ENCODE data around the gene SMG6.
"Not testable (repeated sequence)": the region's sequence is repeated elsewhere in the genome, so short reads cannot be mapped to it uniquely, and the experiment has no call there.

Gene SMG6

GRCh38 chr17:2259769-2260536, 43.6 kb downstream of the SMG6 start:
- H3K4me1 ChIP-seq (ENCODE audit: control insufficient read depth, insufficient read depth, low read length) = no peaks in the 10 kb centered on the region
- H3K27ac ChIP-seq (ENCODE audit: low read depth, low read length) = no peak overlapping the region
- 0 out of 2 replicates have a peak, but pooled peaks cover 4% of the 10 kb centered on the region for H3K36me3 ChIP-seq (ENCODE audit: control insufficient read depth, insufficient read depth, low read length)
- no peak overlapping the region for H3K9ac ChIP-seq (ENCODE audit: low read depth, low read length)
- H3K27me3 ChIP-seq (ENCODE audit: control insufficient read depth, insufficient read depth, low read length) = no peaks in the 10 kb centered on the region
- H3K9me3 ChIP-seq (ENCODE audit: control insufficient read depth, insufficient read depth, low read length) = no peaks in the 10 kb centered on the region
- H3K4me3 ChIP-seq (ENCODE audit: low read depth, low read length) = no peak overlapping the region

GRCh38 chr17:2258830-2259229, 44.8 kb downstream of the SMG6 start:
- not testable (repeated sequence) for H3K4me1 ChIP-seq (ENCODE audit: control insufficient read depth, insufficient read depth, low read length); H3K27ac ChIP-seq (ENCODE audit: low read depth, low read length); H3K36me3 ChIP-seq (ENCODE audit: control insufficient read depth, insufficient read depth, low read length); H3K9me3 ChIP-seq (ENCODE audit: control insufficient read depth, insufficient read depth, low read length); H3K27me3 ChIP-seq (ENCODE audit: control insufficient read depth, insufficient read depth, low read length); H3K9ac ChIP-seq (ENCODE audit: low read depth, low read length); H3K4me3 ChIP-seq (ENCODE audit: low read depth, low read length)

- 0 out of 2 replicates have a peak, but pooled peaks cover 7% of the 10 kb centered on the region for H3K36me3 ChIP-seq (ENCODE audit: control insufficient read depth, insufficient read depth, low read length)
- no peaks in the 10 kb centered on the region for H3K4me1 ChIP-seq (ENCODE audit: control insufficient read depth, insufficient read depth, low read length)
- H3K27me3 ChIP-seq (ENCODE audit: control insufficient read depth, insufficient read depth, low read length) = no peaks in the 10 kb centered on the region
- no peak overlapping the region for H3K27ac ChIP-seq (ENCODE audit: low read depth, low read length)
- H3K9me3 ChIP-seq (ENCODE audit: control insufficient read depth, insufficient read depth, low read length) = no peaks in the 10 kb centered on the region
- no peak overlapping the region for H3K9ac ChIP-seq (ENCODE audit: low read depth, low read length)
- no peak overlapping the region for H3K4me3 ChIP-seq (ENCODE audit: low read depth, low read length)
Observed at GRCh38 chr17:2253768-2254406, 49.7 kb downstream of the SMG6 start.

- no peak overlapping the region for H3K4me3 ChIP-seq (ENCODE audit: low read depth, low read length)
- 0 out of 2 replicates have a peak, but pooled peaks cover 7% of the 10 kb centered on the region for H3K36me3 ChIP-seq (ENCODE audit: control insufficient read depth, insufficient read depth, low read length)
- H3K9me3 ChIP-seq (ENCODE audit: control insufficient read depth, insufficient read depth, low read length) = no peaks in the 10 kb centered on the region
- no peaks in the 10 kb centered on the region for H3K4me1 ChIP-seq (ENCODE audit: control insufficient read depth, insufficient read depth, low read length)
- no peak overlapping the region for H3K27ac ChIP-seq (ENCODE audit: low read depth, low read length)
- no peak overlapping the region for H3K9ac ChIP-seq (ENCODE audit: low read depth, low read length)
- no peaks in the 10 kb centered on the region for H3K27me3 ChIP-seq (ENCODE audit: control insufficient read depth, insufficient read depth, low read length)
Observed at GRCh38 chr17:2253362-2253761, 50.2 kb downstream of the SMG6 start.

- H3K4me3 ChIP-seq (ENCODE audit: low read depth, low read length) = no peak overlapping the region
Observed at GRCh38 chr17:2251098-2251497, 52.5 kb downstream of the SMG6 start.

GRCh38 chr17:2250140-2251095, 53.2 kb downstream of the SMG6 start:
- Histone ChIP-seq H3K36me3 (ENCODE audit: control insufficient read depth, insufficient read depth, low read length) (0 out of 2 replicates have a peak, but pooled peaks cover 7% of the 10 kb centered on the region), H3K4me3 (ENCODE audit: low read depth, low read length) (no peak overlapping the region), H3K4me1 (ENCODE audit: control insufficient read depth, insufficient read depth, low read length) (no peaks in the 10 kb centered on the region), H3K27me3 (ENCODE audit: control insufficient read depth, insufficient read depth, low read length) (no peaks in the 10 kb centered on the region), H3K9me3 (ENCODE audit: control insufficient read depth, insufficient read depth, low read length) (no peaks in the 10 kb centered on the region), H3K27ac (ENCODE audit: low read depth, low read length) (no peak overlapping the region), H3K9ac (ENCODE audit: low read depth, low read length) (no peak overlapping the region)

More at GRCh38 chr17:2251098-2251497, 52.5 kb downstream of the SMG6 start:
- Histone ChIP-seq H3K9ac (ENCODE audit: low read depth, low read length) (no peak overlapping the region), H3K36me3 (ENCODE audit: control insufficient read depth, insufficient read depth, low read length) (0 out of 2 replicates have a peak, but pooled peaks cover 7% of the 10 kb centered on the region), H3K27ac (ENCODE audit: low read depth, low read length) (no peak overlapping the region), H3K27me3 (ENCODE audit: control insufficient read depth, insufficient read depth, low read length) (no peaks in the 10 kb centered on the region), H3K9me3 (ENCODE audit: control insufficient read depth, insufficient read depth, low read length) (no peaks in the 10 kb centered on the region), H3K4me1 (ENCODE audit: control insufficient read depth, insufficient read depth, low read length) (no peaks in the 10 kb centered on the region)

- Histone ChIP-seq H3K27me3 (ENCODE audit: control insufficient read depth, insufficient read depth, low read length) (no peaks in the 10 kb centered on the region), H3K9ac (ENCODE audit: low read depth, low read length) (no peak overlapping the region), H3K4me3 (ENCODE audit: low read depth, low read length) (no peak overlapping the region), H3K4me1 (ENCODE audit: control insufficient read depth, insufficient read depth, low read length) (no peaks in the 10 kb centered on the region), H3K36me3 (ENCODE audit: control insufficient read depth, insufficient read depth, low read length) (peaks cover 18% of the 10 kb centered on the region; the same call in 1 of the 2 replicates), H3K9me3 (ENCODE audit: control insufficient read depth, insufficient read depth, low read length) (no peaks in the 10 kb centered on the region), H3K27ac (ENCODE audit: low read depth, low read length) (no peak overlapping the region)
Observed at GRCh38 chr17:2247005-2247404, 56.6 kb downstream of the SMG6 start.

- Histone ChIP-seq H3K9me3 (ENCODE audit: control insufficient read depth, insufficient read depth, low read length) (no peaks in the 10 kb centered on the region), H3K4me1 (ENCODE audit: control insufficient read depth, insufficient read depth, low read length) (no peaks in the 10 kb centered on the region; the same call in 1 of the 2 replicates), H3K9ac (ENCODE audit: low read depth, low read length) (no peak overlapping the region), H3K27ac (ENCODE audit: low read depth, low read length) (no peak overlapping the region), H3K27me3 (ENCODE audit: control insufficient read depth, insufficient read depth, low read length) (no peaks in the 10 kb centered on the region), H3K4me3 (ENCODE audit: low read depth, low read length) (no peak overlapping the region), H3K36me3 (ENCODE audit: control insufficient read depth, insufficient read depth, low read length) (peaks cover 14% of the 10 kb centered on the region)
Observed at GRCh38 chr17:2244545-2245525, 58.8 kb downstream of the SMG6 start.

GRCh38 chr17:2243953-2244352, 59.6 kb downstream of the SMG6 start:
- H3K27me3 ChIP-seq (ENCODE audit: control insufficient read depth, insufficient read depth, low read length) = no peaks in the 10 kb centered on the region
- H3K9ac ChIP-seq (ENCODE audit: low read depth, low read length) = no peak overlapping the region
- no peaks in the 10 kb centered on the region for H3K9me3 ChIP-seq (ENCODE audit: control insufficient read depth, insufficient read depth, low read length)
- no peaks in the 10 kb centered on the region; the same call in 1 of the 2 replicates for H3K4me1 ChIP-seq (ENCODE audit: control insufficient read depth, insufficient read depth, low read length)
- peaks cover 13% of the 10 kb centered on the region for H3K36me3 ChIP-seq (ENCODE audit: control insufficient read depth, insufficient read depth, low read length)
- no peak overlapping the region for H3K27ac ChIP-seq (ENCODE audit: low read depth, low read length)
- no peak overlapping the region for H3K4me3 ChIP-seq (ENCODE audit: low read depth, low read length)

GRCh38 chr17:2241823-2242222, 61.8 kb downstream of the SMG6 start:
- H3K36me3 ChIP-seq (ENCODE audit: control insufficient read depth, insufficient read depth, low read length) = peaks cover 21% of the 10 kb centered on the region
- H3K4me1 ChIP-seq (ENCODE audit: control insufficient read depth, insufficient read depth, low read length) = no peaks in the 10 kb centered on the region; the same call in 1 of the 2 replicates
- H3K4me3 ChIP-seq (ENCODE audit: low read depth, low read length) = no peak overlapping the region
- H3K9me3 ChIP-seq (ENCODE audit: control insufficient read depth, insufficient read depth, low read length) = no peaks in the 10 kb centered on the region
- no peak overlapping the region for H3K9ac ChIP-seq (ENCODE audit: low read depth, low read length)
- no peak overlapping the region for H3K27ac ChIP-seq (ENCODE audit: low read depth, low read length)
- no peaks in the 10 kb centered on the region for H3K27me3 ChIP-seq (ENCODE audit: control insufficient read depth, insufficient read depth, low read length)

Measured in HUES48 (cell line).